ENCODE data around the gene HSCB. TPM values are rescaled to one million over a fixed set of nuclear protein-coding genes. Genes with fewer than 3 reads are reported as not detected.

The HSCB gene
- total and polyA plus RNA-seq, 12 donors, result 7.1 to 16.8 (median 9.0) TPM

- WGBS, 2 donors, result 62 to 67% methylated on average over 6 of the region's 6 CpGs
Observed at GRCh38 chr22:28711820-28712777, 29.7 kb upstream of the HSCB start.

GRCh38 chr22:28714043-28714628 is 27.7 kb upstream of the HSCB start:
- Histone ChIP-seq H3K27me3 (no peaks in the 10 kb centered on the region), H3K9me3 (no peaks in the 10 kb centered on the region), H3K4me1 (peaks cover 4 to 25% (median 20%) of the 10 kb centered on the region in 9 donors), H3K36me3 (peaks cover 0 to 3% (median 0%) of the 10 kb centered on the region in 9 donors), H3K4me3 (no peak overlapping the region), H3K27ac (no peak overlapping the region)
- WGBS, 2 donors, result 92 to 94% methylated on average over 2 of the region's 2 CpGs
- intact Hi-C loops (cut with DNase I), result no loop called here
- ATAC-seq, result no peak
- no peak for TF ChIP-seq CTCF (IDR thresholded peaks at IDR 0.05)
- DNase-seq, result no peak

More at GRCh38 chr22:28711820-28712777, 29.7 kb upstream of the HSCB start:
- TF ChIP-seq CTCF (IDR thresholded peaks at IDR 0.05), result no peak
- H3K27ac ChIP-seq, result peak overlapping the region in 9 of 10 donors; percentile 14 to 82 (median 65)
- ATAC-seq (peak in 7 of 8 donors; percentile 23 to 90 (median 56)), DNase-seq (no peak)
- H3K9me3 ChIP-seq, result no peaks in the 10 kb centered on the region
- intact Hi-C loops (cut with DNase I), result no loop called here
- H3K4me1 ChIP-seq, result peaks cover 4 to 25% (median 20%) of the 10 kb centered on the region in 9 donors
- peaks cover 0 to 4% (median 0%) of the 10 kb centered on the region in 9 donors for H3K36me3 ChIP-seq
- H3K27me3 ChIP-seq, result no peaks in the 10 kb centered on the region
- peak overlapping the region in 3 of 10 donors; percentile 1 to 4 (median 3) for H3K4me3 ChIP-seq

DNA sequence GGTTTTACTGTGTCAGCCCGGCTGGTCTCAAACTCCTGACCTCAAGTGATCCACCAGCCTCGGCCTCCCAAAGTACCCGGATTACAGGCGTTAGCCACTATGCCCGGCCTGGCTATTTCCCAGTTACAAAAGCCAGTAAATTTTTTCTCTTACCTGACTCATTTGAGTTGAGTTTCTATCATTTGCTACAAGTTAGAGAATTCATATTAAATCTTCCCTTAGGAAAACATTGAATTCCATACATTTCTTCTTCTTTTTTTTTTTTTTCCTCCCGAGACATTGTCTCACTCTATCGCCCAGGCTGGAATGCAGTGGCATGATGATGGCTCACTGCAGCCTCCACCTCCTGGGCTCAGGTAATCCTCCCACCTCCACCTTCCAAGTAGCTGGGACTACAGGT is 26.2 kb upstream of the HSCB start:
- intact Hi-C loops (cut with DNase I), result no loop called here
- DNase-seq (no peak), ATAC-seq (no peak)
- Histone ChIP-seq H3K9me3 (no peaks in the 10 kb centered on the region), H3K36me3 (peaks cover 0 to 4% (median 0%) of the 10 kb centered on the region in 9 donors), H3K27ac (no peak overlapping the region), H3K27me3 (no peaks in the 10 kb centered on the region), H3K4me3 (no peak overlapping the region), H3K4me1 (peaks cover 0 to 14% (median 11%) of the 10 kb centered on the region in 9 donors)
- TF ChIP-seq CTCF (IDR thresholded peaks at IDR 0.05), result no peak
- 97% methylated on average over 7 of the region's 7 CpGs for WGBS, 2 donors

DNA sequence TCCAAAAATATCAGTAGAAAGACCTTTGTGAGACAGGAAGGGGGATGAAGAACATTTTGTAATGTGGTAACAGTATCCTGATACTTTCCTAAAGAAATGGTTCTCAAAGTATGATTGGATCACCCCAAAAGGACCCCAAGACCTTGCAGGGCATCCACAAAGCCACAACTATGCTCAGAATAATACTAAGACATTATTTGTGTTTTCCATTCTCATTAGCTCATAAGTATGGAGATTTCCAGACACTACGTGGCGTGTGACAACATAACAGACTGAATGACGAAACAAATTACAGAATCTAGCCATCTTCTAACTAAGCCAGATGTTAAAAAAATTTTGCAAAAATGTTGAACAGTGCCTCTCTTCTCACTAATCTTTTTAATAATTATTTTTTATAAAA is 25.2 kb upstream of the HSCB start:
- Histone ChIP-seq H3K27ac (no peak overlapping the region), H3K36me3 (peaks cover 0 to 14% (median 0%) of the 10 kb centered on the region in 9 donors), H3K4me3 (no peak overlapping the region), H3K9me3 (no peaks in the 10 kb centered on the region), H3K4me1 (peaks cover 0 to 3% (median 2%) of the 10 kb centered on the region in 9 donors), H3K27me3 (no peaks in the 10 kb centered on the region)
- 97 to 99% methylated on average over 3 of the region's 3 CpGs for WGBS, 2 donors
- intact Hi-C loops (cut with DNase I), result no loop called here
- ATAC-seq (no peak), DNase-seq (no peak)
- no peak for TF ChIP-seq CTCF (IDR thresholded peaks at IDR 0.05)

Measured in heart right ventricle (tissue), 16 donors.